Common myeloid progenitor, CD34-positive (primary cell): ENCODE results near the gene PAK2.
A peak's percentile ranks its signal among the peaks of the same experiment; 100 is the strongest.

ENCODE experiments used
- CTCF ChIA-PET: fragments of 350-600 bp; sonication (Branson Sonifier 250); formaldehyde crosslinking; loops from one replicate; lab custom pipeline; 2021; ENCODE audit warnings: antibody characterized with exemption; lab: Charles Lee
- POLR2A ChIA-PET: fragments of 350-600 bp; sonication (Branson Sonifier 250); formaldehyde crosslinking; loops from one replicate; lab custom pipeline; 2021; ENCODE audit warnings: antibody characterized with exemption; lab: Charles Lee
- DNase-seq, 3 donors: peaks; one replicate each; pipeline versions ENCODE4 v3.0.0 to v3.0.0-alpha.2; 2013
- H3K27ac ChIP-seq, 2 experiments: 1 replicate in 1 of 2; 2 replicates in 1 of 2; pipeline ENCODE4 v1.7.0; 2013; ENCODE audit warnings: inconsistent platforms in 2 of 2, low read length in 2 of 2, mild to moderate bottlenecking in 2 of 2, low read depth in 1 of 2, moderate library complexity in 1 of 2; ENCODE audit not compliant: severe bottlenecking in 2 of 2, insufficient read depth in 1 of 2, poor library complexity in 1 of 2
- H3K27me3 ChIP-seq, 5 experiments: replicated peaks in 2 of 5; 1 replicate in 3 of 5; 2 replicates in 2 of 5; pipeline versions ENCODE4 v1.6.1 to v1.7.0; 2013; ENCODE audit warnings: low read length in 4 of 5, mild to moderate bottlenecking in 2 of 5, moderate library complexity in 2 of 5, inconsistent platforms in 1 of 5; ENCODE audit not compliant: insufficient read depth in 5 of 5, control insufficient read depth in 4 of 5
- H3K36me3 ChIP-seq, 4 experiments: 1 replicate in 2 of 4; 2 replicates in 2 of 4; pipeline versions ENCODE4 v1.6.1 to v1.7.0; 2013; ENCODE audit warnings: low read length in 3 of 4, control low read depth in 1 of 4, mild to moderate bottlenecking in 1 of 4; ENCODE audit not compliant: control insufficient read depth in 4 of 4, insufficient read depth in 4 of 4
- H3K4me1 ChIP-seq, 4 experiments: 1 replicate in 3 of 4; 2 replicates in 1 of 4; pipeline versions ENCODE4 v1.6.1 to v1.7.1; 2013; ENCODE audit warnings: low read length in 3 of 4, mild to moderate bottlenecking in 3 of 4, control low read depth in 1 of 4, inconsistent platforms in 1 of 4, moderate library complexity in 1 of 4; ENCODE audit not compliant: control insufficient read depth in 4 of 4, insufficient read depth in 4 of 4; ENCODE audit errors: control extremely low read depth in 1 of 4
- H3K4me3 ChIP-seq, 7 experiments: 1 replicate in 4 of 7; 2 replicates in 3 of 7; pipeline versions ENCODE4 v1.5.1 to v1.7.0; 2013; ENCODE audit warnings: mild to moderate bottlenecking in 7 of 7, low read length in 6 of 7, moderate library complexity in 6 of 7, inconsistent platforms in 2 of 7, low read depth in 2 of 7, control low read depth in 1 of 7; ENCODE audit not compliant: insufficient read depth in 4 of 7, control insufficient read depth in 1 of 7; ENCODE audit errors: extremely low read depth in 1 of 7
- H3K9me3 ChIP-seq, 5 experiments: 1 replicate in 4 of 5; 2 replicates in 1 of 5; pipeline versions ENCODE4 v1.6.1 to v1.7.1; 2013; ENCODE audit warnings: low read length in 4 of 5, mild to moderate bottlenecking in 2 of 5, inconsistent platforms in 1 of 5, low read depth in 1 of 5, moderate library complexity in 1 of 5; ENCODE audit not compliant: control insufficient read depth in 4 of 5, insufficient read depth in 2 of 5; ENCODE audit errors: control extremely low read depth in 1 of 5
- WGBS: methylation state at CpG from one replicate; pipeline ENCODE4 v1.1.5; 2013; ENCODE audit not compliant: insufficient coverage; 5-methylcytosine and 5-hydroxymethylcytosine counted together

The PAK2 gene

DNA sequence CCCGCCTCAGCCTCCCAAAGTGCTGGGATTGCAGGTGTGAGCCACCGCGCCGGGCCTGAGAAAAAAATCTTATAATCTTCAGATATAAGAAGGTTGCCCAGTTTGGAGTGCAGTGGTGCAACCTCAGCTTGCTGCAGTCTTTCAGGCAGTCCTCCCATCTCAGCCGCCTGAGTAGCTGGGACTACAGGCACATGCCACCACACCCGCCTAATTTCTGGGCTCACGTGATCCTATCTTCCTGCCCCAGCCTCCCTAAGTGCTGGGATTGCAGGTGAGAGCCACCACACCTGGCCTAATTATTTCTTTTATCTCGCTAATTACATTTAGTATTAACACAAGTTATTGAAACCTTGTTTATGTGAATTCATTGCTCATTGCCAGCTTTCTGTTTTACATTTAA is 13.5 kb downstream of the PAK2 start:
- DNase-seq, result peak in 1 of 3 donors; percentile 16
- no peak overlapping the region for H3K27ac ChIP-seq
- 100% methylated on average over 7 of the region's 8 CpGs for WGBS
- ChIA-PET POLR2A (interaction anchor here (1.3 kb wide), 1 partner anchor 10 kb away, joined by 3 read pairs; no protein-coding TSS in a partner anchor), CTCF (interaction anchor here (1.0 kb wide), 1 partner anchor 10 kb away, joined by 3 read pairs; no protein-coding TSS in a partner anchor)
- peaks cover 8 to 38% (median 13%) of the 10 kb centered on the region in 4 experiments for H3K36me3 ChIP-seq
- no peaks in the 10 kb centered on the region for H3K27me3 ChIP-seq
- peaks cover 3 to 16% (median 6%) of the 10 kb centered on the region in 5 experiments for H3K9me3 ChIP-seq
- H3K4me3 ChIP-seq, result no peak overlapping the region
- peaks cover 10 to 26% (median 18%) of the 10 kb centered on the region in 4 experiments for H3K4me1 ChIP-seq

DNA sequence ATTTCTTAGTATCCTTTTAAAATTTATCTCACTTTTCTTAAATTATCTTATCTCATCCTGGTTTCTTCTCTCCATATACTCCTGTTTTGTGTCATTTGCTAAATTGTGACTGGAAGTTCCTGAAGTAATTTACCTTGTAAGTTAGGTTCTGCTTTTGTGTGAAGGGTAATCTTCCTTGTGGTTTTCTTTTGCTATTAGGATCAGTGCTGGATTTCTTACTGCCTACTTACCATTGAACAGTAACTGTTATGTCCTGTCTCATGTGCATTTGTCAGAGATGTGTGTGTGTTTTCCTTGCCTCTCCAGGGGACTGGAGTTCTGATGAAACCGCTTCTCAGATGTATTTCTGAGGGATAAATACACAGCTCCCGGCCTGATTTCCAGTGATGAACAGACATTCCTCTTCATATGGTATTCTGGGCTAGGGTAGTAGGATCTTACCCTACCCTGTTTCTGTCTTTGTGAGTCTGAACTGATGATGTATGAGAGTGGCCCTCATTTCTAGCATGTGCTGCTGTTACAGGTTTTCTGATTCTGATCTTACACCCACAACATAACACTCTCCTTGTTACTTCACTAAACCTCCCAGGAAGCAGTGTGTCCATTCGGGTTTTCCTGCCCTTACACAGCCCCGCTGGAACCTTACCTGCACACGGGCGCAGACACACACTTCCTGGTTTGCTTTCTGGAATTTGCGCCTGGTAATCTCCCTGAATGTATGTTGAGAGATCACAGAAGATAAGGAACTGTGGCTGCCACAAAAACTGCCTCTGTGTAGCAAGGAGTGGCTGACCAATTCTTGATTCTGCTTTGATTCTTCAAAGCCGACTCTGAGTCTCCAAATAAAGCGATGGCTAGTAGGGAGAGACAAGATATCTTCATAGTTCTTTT is 14.7 kb downstream of the PAK2 start:
- ChIA-PET CTCF (no interaction called here), POLR2A (no interaction called here)
- Histone ChIP-seq H3K4me1 (peaks cover 10 to 26% (median 18%) of the 10 kb centered on the region in 4 experiments), H3K9me3 (peaks cover 1 to 16% (median 6%) of the 10 kb centered on the region in 5 experiments), H3K27ac (peak overlapping the region in 1 of 2 experiments; percentile 35), H3K27me3 (no peaks in the 10 kb centered on the region), H3K4me3 (peak overlapping the region in 1 of 7 experiments; percentile 59), H3K36me3 (peaks cover 2 to 34% (median 7%) of the 10 kb centered on the region in 4 experiments)
- peak in 2 of 3 donors; percentile 32 to 52 for DNase-seq
- WGBS, result 43% methylated on average over 8 of the region's 9 CpGs

DNA sequence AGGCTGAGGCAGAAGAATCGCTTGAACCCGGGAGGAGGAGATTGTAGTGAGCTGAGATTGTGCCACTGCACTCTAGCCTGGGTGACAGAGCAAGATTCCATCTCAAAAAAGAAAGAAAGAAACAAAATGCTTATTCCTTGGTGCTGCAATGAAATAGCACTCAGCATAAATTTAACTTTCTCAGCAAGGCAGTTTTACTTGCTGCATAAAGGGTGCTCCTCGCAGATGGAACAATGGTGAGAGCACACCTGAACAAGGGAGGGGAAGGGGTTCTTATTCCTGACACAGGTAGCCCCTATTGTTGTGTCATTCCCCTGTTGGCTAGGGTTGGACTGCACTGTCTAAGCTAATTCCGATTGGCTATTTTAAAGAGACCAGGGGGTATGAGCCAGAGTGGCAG is 17.1 kb downstream of the PAK2 start:
- peaks cover 6 to 32% (median 10%) of the 10 kb centered on the region in 4 experiments for H3K36me3 ChIP-seq
- POLR2A ChIA-PET, result no interaction called here

DNA sequence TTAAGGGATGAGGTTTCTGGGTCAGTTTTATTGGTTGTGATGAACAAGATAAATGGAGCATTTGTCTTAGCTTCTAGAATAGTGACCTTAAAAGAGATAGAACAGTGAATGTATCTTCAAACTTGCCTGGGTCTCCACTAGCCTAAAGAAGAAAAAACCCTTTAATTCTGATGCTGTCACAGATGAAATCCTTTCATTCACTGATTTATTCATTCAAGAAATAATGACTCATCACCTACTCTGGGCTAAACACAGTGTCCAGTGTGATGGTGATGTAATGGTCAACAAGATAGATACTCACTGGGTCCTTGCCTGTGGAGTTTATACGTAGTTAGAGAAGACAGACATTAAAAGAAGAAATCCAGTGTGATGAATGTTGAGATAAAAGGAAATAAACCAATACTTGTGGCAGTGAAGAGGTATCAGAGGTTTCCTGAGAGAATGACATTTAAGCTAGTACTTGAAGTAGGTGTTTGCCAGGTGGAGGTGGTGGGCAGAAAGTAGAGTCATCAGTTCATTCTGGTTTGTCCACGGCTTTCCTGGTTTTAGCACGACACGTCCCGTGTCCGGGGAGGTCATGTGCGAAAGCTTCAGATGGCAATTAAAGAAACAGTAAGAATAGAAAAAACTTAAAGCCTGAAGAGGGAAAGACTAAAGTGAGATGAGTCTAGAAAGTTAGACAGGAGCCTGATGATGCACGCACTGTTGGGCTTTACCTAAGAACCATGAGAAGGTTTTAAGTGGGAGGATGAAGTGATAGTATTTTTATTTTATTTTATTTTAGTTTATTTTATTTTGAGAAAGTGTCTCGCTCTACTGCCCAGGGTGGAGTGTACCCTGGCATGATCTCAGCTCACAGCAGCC is 18.5 kb downstream of the PAK2 start:
- peaks cover 7 to 30% (median 9%) of the 10 kb centered on the region in 4 experiments for H3K36me3 ChIP-seq
- no peak overlapping the region for H3K27ac ChIP-seq
- 84% methylated on average over 8 of the region's 9 CpGs for WGBS
- no peaks in the 10 kb centered on the region for H3K27me3 ChIP-seq
- H3K4me1 ChIP-seq, result peaks cover 10 to 26% (median 18%) of the 10 kb centered on the region in 4 experiments
- DNase-seq, result no peak
- H3K9me3 ChIP-seq, result peaks cover 1 to 16% (median 7%) of the 10 kb centered on the region in 5 experiments
- ChIA-PET CTCF (no interaction called here), POLR2A (interaction anchor here (0.6 kb wide), 1 partner anchor 496 kb away, joined by 3 read pairs; no protein-coding TSS in a partner anchor)
- no peak overlapping the region for H3K4me3 ChIP-seq

More for the DNA sequence above, 17.1 kb downstream of the PAK2 start:
- Histone ChIP-seq H3K27me3 (no peaks in the 10 kb centered on the region), H3K4me1 (peaks cover 10 to 26% (median 18%) of the 10 kb centered on the region in 4 experiments), H3K4me3 (no peak overlapping the region), H3K27ac (no peak overlapping the region), H3K9me3 (peaks cover 1 to 16% (median 6%) of the 10 kb centered on the region in 5 experiments)
- DNase-seq, result peak in 1 of 3 donors; percentile 22
- CTCF ChIA-PET, result no interaction called here
- WGBS, result 75% methylated on average over 4 of the region's 4 CpGs

DNA sequence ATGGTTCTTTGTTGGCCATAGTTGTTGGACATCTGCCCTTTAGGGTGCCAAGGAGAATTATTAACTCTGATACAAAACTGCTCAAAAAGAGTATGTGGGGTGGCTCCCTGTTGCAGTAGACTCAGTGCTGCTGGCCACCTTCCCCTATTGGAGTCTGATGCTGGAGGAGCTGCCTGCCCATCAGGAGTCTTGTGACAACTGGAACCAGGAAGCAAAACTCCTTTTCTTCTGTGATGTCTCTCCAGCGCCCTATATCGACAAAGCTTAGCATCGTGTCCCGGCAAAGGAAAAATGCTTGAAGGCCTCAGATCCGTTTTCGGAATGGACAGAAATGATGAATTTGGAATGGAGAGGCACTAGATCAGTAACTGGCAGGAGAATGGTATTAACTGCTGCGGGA is 23.5 kb downstream of the PAK2 start:
- peaks cover 5 to 16% (median 7%) of the 10 kb centered on the region in 4 experiments for H3K36me3 ChIP-seq
- no peaks in the 10 kb centered on the region for H3K27me3 ChIP-seq
- DNase-seq, result no peak
- no peak overlapping the region for H3K27ac ChIP-seq
- H3K4me3 ChIP-seq, result no peak overlapping the region
- H3K9me3 ChIP-seq, result peaks cover 0 to 2% (median 0%) of the 10 kb centered on the region in 5 experiments
- CTCF ChIA-PET, result interaction anchor here (0.8 kb wide), 1 partner anchor 10 kb away, joined by 3 read pairs; no protein-coding TSS in a partner anchor
- POLR2A ChIA-PET, result interaction anchor here (1.0 kb wide), 1 partner anchor 10 kb away, joined by 3 read pairs; no protein-coding TSS in a partner anchor
- H3K4me1 ChIP-seq, result no peaks in the 10 kb centered on the region
- 84% methylated on average over 7 of the region's 7 CpGs for WGBS

DNA sequence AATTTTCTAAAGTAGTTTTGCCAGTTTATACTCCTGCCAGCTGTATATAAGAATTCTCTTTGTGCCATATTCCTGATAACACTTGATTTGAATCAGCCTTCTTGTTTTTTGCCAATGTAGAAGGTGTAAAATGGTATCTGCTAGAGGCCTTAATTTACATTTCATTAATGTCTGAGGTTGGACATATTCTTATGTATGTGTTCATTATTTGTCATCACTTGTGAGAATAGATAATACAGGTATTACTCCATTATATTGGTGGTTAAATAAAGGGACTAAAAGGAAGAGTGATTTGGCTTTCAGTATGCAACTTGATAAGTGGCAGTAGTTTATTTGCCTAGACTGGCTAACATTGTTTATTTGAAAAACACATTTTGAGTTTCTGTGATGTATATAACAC is 25.8 kb downstream of the PAK2 start:
- DNase-seq, result no peak
- Histone ChIP-seq H3K4me1 (no peaks in the 10 kb centered on the region), H3K4me3 (no peak overlapping the region), H3K27me3 (no peaks in the 10 kb centered on the region), H3K9me3 (peaks cover 0 to 2% (median 0%) of the 10 kb centered on the region in 5 experiments), H3K36me3 (peaks cover 4 to 24% (median 8%) of the 10 kb centered on the region in 4 experiments), H3K27ac (no peak overlapping the region)
- ChIA-PET POLR2A (interaction anchor here (0.7 kb wide), 1 partner anchor 124 kb away, joined by 4 read pairs; no protein-coding TSS in a partner anchor), CTCF (no interaction called here)
